Amniotic epithelial cell (primary cell): Measurements from ENCODE around the gene ITGA6.
"Not testable (repeated sequence)": the region's sequence is repeated elsewhere in the genome, so short reads cannot be mapped to it uniquely, and the experiment has no call there.

Experiments
- DNase-seq: peaks from one replicate; pipeline ENCODE4 v3.0.0-alpha.2; 2010; ENCODE audit warnings: low read depth

ITGA6 gene

GRCh38 chr2:172518995-172519394 is 91.6 kb downstream of the ITGA6 start:
- no peak for DNase-seq

DNA sequence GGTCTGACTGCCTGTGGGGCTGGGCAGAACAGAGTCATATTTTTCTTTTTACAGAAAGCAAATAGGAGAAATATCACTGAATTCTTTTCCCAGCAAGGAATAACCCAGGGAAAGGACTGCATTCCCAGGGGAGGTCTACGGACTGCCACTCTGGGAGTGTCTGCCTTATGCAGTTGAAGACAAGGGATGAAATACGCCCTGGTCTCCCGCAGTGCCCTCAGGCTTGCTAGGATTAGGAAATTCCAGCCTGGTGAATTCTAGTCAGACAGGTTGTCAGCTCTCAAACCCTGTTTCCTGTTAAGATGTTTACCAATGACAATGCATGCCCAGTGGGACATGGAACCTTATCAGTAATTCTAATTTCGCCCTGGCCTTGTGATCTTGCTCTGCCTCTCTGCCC is 98.2 kb downstream of the ITGA6 start:
- peak; percentile 5 for DNase-seq

DNA sequence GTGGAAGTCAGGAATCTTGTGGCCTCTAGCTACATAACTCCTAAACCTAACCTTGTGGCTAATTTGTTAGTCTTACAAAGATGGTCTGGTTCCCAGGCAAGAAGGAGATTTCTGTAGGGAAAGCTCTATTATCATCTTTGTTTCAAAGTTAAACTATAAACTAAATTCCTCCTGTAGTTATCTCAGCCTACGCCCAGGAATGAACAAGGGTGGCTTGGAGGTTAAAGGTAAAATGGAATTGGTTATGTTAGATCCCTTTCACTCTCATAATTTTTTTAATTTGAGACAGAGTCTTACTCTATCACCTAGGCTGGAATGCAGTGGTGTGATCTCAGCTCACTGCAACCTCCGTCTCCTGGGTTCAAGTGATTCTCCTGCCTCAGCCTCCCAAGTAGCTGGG is 103.9 kb downstream of the ITGA6 start:
- DNase-seq = no peak

GRCh38 chr2:172532461-172532860 is 105.1 kb downstream of the ITGA6 start:
- DNase-seq = not testable (repeated sequence)

DNA sequence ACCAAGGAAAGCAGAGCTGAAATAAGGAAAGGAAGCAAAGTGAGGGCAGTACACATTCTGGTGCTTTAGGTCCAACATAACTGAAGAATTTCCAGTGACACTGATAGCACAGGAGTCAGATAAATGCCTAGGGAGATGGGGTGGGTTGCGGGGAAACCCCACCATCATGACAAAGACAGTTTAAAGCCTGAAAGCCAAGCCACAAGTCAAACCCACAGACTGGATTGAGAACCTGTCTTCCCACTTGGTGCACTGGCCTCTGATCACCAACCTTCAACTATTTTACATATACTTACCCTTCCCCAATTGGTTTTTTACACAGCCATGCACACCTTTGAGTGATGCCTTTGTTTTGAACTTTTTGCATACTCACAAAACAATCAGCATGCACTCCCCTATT is 106.3 kb downstream of the ITGA6 start:
- DNase-seq = no peak

- DNase-seq = no peak
Measured at GRCh38 chr2:172535119-172535518, 107.7 kb downstream of the ITGA6 start.

DNA sequence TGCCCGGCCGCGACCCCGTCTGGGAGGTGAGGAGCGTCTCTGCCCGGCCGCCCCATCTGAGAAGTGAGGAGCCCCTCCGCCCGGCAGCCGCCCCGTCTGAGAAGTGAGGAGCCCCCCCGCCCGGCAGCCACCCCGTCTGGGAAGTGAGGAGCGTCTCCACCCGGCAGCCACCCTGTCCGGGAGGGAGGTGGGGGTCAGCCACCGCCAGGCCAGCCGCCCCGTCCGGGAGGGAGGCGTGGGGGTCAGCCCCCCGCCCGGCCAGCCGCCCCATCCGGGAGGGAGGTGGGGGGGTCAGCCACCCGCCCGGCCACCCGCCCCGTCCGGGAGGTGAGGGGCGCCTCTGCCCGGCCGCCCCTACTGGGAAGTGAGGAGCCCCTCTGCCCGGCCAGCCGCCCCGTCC is 110.5 kb downstream of the ITGA6 start:
- not testable (repeated sequence) for DNase-seq

- DNase-seq = peak; percentile 15
Measured at GRCh38 chr2:172539767-172540166, 112.4 kb downstream of the ITGA6 start.

DNA sequence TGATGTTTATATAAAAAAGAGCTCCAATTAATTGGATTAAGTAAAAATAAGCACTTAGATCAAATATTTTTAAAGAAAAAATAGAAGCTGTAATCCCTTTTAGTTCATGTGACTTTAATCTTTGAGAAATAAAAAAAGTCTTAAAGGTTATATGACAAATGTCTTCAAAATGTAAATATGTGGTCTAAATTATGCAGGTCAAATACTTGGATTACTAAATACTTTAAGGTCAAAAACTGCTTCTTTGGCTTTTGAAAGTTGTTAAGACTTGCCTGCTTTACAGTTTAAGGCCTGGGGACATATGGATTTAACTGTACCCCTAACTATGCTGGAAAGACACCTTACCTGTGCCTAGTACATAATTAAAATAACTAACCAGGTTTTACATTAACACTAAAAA is 113.0 kb downstream of the ITGA6 start:
- no peak for DNase-seq

DNA sequence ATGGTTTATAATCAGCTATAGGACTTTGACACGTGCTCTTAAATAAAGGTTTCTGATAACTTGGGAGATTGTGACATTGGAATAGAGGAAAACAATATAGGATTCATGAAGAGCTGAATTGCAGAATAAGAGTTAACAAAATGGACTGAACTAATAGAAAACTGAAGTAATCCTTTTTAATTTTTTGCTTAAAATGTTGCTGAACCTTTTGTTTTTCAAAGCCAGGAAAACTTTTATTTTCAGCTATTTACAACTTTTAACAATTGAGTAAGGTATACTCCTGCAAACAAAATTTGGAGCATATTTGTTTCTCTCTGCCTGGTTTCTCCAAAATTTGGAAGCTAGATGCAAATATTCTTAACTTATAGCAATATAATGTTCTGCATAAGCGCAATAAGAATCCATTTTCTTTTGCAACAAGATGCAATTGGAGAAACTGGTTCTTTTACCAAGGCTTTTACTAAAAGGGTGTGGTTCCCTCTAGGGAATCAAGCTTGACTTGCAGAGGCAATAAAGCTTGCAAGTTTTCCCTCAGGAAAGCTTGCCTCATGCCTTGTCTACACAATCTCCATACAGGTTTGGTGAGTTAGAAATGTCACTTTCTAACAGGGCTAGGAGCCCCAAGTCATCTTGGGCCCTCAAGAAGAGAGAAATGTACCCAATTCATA is 118.2 kb downstream of the ITGA6 start:
- DNase-seq = no peak

DNA sequence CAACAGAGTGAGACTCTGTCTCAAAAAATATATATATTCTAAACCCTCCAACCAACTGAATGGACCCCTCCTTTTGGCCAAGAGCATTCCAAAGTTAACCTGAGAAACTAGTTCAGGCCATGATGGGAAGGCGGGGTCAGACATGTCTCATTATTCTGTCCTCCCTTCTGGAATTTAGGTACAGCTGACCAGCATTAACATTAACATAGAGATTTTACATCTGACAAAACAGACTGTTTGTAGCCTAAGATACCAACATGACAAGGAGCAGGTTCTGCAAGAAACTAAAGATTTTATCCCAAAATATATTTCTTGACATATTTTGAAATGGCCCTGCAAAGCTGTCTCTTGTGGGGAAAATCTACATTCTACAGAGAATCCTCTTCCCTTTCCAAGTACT is 121.7 kb downstream of the ITGA6 start:
- DNase-seq = no peak

DNA sequence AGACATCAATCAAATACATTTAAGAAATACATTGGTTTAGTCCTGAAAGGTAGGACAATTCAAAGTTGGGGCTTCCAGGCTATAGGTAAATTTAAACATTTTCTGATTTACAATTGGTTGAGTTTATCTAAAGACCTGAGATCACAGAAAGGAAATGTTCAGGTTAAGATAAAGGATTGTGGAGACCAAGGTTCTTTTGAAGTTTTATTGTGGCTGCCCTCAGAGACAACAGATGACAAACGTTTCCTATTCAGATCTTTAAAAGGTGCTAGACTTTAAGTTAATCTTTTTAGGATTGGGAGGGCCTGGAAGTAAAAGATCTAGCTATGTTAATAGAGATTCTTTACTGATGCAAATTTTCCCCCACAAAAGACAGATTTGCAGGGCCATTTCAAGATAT is 122.4 kb downstream of the ITGA6 start:
- DNase-seq = not testable (repeated sequence)

DNA sequence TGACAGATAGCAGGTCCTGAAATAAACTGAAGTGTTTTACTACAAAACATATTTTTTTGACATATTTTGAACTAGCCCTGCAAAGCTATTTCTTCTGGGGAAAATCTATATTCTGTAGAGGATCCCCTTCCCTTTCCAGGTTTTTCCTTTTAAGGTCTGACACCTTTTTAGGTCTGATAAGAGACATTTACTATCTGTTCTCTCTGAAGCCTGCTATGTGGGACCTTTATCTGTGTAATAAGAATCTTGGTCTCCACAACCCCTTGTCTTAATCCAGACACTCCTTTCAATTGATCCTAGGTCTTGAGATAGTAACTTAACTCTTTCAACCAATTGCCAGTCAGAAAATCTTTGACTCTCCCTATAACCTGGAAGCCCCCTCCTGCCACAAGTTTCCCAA is 123.0 kb downstream of the ITGA6 start:
- DNase-seq = no peak

DNA sequence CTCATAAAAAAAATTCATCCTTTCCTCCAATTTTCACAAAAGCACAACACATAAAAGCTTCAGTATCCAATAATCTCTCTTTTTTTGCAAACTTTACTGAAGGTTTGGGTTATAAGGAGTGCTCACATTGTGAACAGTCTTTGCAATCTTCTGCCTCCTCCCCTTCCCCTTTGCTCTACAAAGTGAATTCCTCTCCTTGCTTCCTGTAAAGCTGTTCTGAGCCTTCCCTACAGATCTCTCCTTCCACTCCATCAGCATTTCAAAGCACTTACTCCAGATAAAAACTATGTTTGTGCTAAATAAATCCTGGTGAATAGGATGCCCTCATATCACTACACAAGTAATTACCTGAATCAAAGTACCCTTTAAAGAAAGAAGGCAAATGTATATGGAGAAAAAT is 123.9 kb downstream of the ITGA6 start:
- DNase-seq = peak; percentile 27

- peak; percentile 91 for DNase-seq
Measured at GRCh38 chr2:172552547-172553291, 125.3 kb downstream of the ITGA6 start.

DNA sequence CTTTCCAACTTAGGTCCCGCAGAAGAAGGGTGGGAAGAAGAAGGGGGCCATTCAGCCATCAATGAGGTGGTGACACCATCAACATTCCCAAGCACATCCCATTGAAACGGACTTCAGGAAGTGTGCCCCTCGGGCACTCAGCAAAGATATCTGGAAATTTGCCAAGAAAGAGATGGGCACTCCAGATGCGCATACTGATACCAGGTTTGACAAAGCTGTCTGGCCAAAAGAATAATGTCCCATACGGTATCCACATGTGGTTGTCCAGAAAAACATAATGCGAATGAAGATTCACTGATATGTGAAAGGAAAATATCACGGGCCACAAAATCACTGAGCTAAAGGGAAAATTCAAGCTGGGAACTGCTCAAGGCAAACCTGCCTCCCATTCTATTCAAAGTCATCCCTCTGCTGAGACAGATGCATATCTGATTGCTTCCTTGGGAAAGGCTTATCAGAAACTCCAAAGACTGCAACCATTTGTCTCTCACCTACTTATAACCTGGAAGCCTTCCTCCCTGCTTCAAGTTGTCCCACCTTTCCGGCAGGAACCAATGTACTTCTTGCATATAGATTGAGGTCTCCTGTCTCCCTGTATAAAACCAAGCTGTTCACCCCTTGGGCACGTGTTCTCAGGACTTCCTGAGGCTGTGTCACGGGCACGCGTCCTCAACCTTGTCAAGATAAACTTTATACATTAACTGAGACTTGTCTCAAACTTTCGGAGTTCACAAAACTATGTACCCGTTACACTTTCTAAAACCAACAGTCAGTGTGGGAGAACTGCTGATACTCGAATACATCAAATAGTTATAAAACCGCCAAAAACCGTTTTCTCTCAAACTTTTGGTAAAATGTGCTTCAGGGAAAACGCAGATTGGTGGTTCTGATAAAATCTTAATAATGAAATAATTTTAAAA is 127.2 kb downstream of the ITGA6 start:
- DNase-seq = no peak

- DNase-seq = no peak
Measured at GRCh38 chr2:172555272-172555521, 127.8 kb downstream of the ITGA6 start.
